ENCODE data around the gene SOX8. TPM values are rescaled to one million over a fixed set of nuclear protein-coding genes. Genes with fewer than 3 reads are reported as not detected.

The SOX8 gene
- total and polyA plus RNA-seq, 10 of the 15 experiments (the other 5 are each of a cell fraction or from before 2014, with no cell fraction given): not detected

GRCh38 chr16:939311-939710 is 42.3 kb upstream of the SOX8 start:
- H3K79me2 ChIP-seq (ENCODE audit: control insufficient read depth, insufficient read depth, low read length): no peaks in the 10 kb centered on the region
- FAIRE-seq (no peak), ATAC-seq (no peak), DNase-seq (ENCODE audit: low read depth, low spot score) (no peak)
- no peak overlapping the region for H3K4me2 ChIP-seq (ENCODE audit: control insufficient read depth, insufficient read depth)
- ChIA-PET POLR2A (no interaction called here), SMC1A (ENCODE audit: uncharacterized antibody, unreplicated experiment) (no interaction called here), RAD21 (ENCODE audit: unreplicated experiment) (no interaction called here), CTCF (no interaction called here)
- in situ Hi-C loops (cut with MboI): no loop called here
- intact Hi-C loops (cut with micrococcal nuclease; ENCODE audit: unreplicated experiment): no loop called here
- H4K20me1 ChIP-seq (ENCODE audit: control insufficient read depth, insufficient read depth): no peaks in the 10 kb centered on the region
- no peak overlapping the region for H3K9ac ChIP-seq (ENCODE audit: control insufficient read depth, insufficient read depth, low read length)
- BruUV-seq (replicated peaks): no TSS peak
- H2AFZ ChIP-seq (ENCODE audit: control insufficient read depth, low read depth, low read length): no peak overlapping the region
- no peak overlapping the region for H3K27ac ChIP-seq (ENCODE audit: control insufficient read depth, insufficient read depth)
- 82% methylated on average over 27 of the region's 27 CpGs for WGBS (ENCODE audit: insufficient coverage, insufficient replicate concordance, low lambda C conversion rate, missing lambda C conversion rate)
- H3K4me3 ChIP-seq: no peak overlapping the region
- no peaks in the 10 kb centered on the region for H3K36me3 ChIP-seq (ENCODE audit: control insufficient read depth in 2 of 2, insufficient read depth in 2 of 2, low read length in 1 of 2)
- H3K4me1 ChIP-seq (ENCODE audit: control insufficient read depth, insufficient read depth, low read length): no peaks in the 10 kb centered on the region
- H3K9me3 ChIP-seq (replicated peaks; ENCODE audit: control insufficient read depth, insufficient read depth, low read length): peaks cover 2% of the 10 kb centered on the region; the same call in 2 of the 3 replicates
- no peaks in the 10 kb centered on the region for H3K27me3 ChIP-seq (replicated peaks in 1 of 2; ENCODE audit: control insufficient read depth in 2 of 2, insufficient read depth in 2 of 2, low read length in 1 of 2)
- no peak for TF ChIP-seq RAD21 (IDR thresholded peaks at IDR 0.05; ENCODE audit: insufficient read depth, low read depth, low read length)
- TF ChIP-seq NFYA (IDR thresholded peaks at IDR 0.05; ENCODE audit: borderline replicate concordance, low read depth, low read length): no peak
- TF ChIP-seq BACH1 (IDR thresholded peaks at IDR 0.05; ENCODE audit: borderline replicate concordance): no peak
- no peak for TF ChIP-seq POLR2AphosphoS2 (IDR thresholded peaks at IDR 0.05; ENCODE audit: low read depth, low read length)
- TF ChIP-seq SUPT20H (IDR thresholded peaks at IDR 0.05; ENCODE audit: borderline replicate concordance, control insufficient read depth, low read depth, low read length): no peak
- TF ChIP-seq ZBTB4 (CRISPR knock-in tag; IDR thresholded peaks at IDR 0.05): no peak
- TF ChIP-seq SUZ12 (IDR thresholded peaks at IDR 0.05; ENCODE audit: unreplicated experiment): no peak
- no peak for TF ChIP-seq SIX5 (IDR thresholded peaks at IDR 0.05; ENCODE audit: low read depth, low read length, severe bottlenecking)
- TF ChIP-seq YBX1 (IDR thresholded peaks at IDR 0.05): no peak
- TF ChIP-seq, protein P1, sequence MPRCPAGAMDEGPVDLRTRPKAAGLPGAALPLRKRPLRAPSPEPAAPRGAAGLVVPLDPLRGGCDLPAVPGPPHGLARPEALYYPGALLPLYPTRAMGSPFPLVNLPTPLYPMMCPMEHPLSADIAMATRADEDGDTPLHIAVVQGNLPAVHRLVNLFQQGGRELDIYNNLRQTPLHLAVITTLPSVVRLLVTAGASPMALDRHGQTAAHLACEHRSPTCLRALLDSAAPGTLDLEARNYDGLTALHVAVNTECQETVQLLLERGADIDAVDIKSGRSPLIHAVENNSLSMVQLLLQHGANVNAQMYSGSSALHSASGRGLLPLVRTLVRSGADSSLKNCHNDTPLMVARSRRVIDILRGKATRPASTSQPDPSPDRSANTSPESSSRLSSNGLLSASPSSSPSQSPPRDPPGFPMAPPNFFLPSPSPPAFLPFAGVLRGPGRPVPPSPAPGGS (IDR thresholded peaks at IDR 0.05; ENCODE audit: borderline replicate concordance, insufficient read depth, low read depth, low read length, poor library complexity, severe bottlenecking): no peak
- TF ChIP-seq JUNB (IDR thresholded peaks at IDR 0.05): no peak
- no peak for TF ChIP-seq TBL1XR1 (IDR thresholded peaks at IDR 0.05; ENCODE audit: low read depth, low read length)
- no peak for TF ChIP-seq HDGF (IDR thresholded peaks at IDR 0.05)
- no peak for TF ChIP-seq PAX5 (IDR thresholded peaks at IDR 0.05; ENCODE audit: borderline replicate concordance, low read depth, low read length)
- TF ChIP-seq, protein P2, sequence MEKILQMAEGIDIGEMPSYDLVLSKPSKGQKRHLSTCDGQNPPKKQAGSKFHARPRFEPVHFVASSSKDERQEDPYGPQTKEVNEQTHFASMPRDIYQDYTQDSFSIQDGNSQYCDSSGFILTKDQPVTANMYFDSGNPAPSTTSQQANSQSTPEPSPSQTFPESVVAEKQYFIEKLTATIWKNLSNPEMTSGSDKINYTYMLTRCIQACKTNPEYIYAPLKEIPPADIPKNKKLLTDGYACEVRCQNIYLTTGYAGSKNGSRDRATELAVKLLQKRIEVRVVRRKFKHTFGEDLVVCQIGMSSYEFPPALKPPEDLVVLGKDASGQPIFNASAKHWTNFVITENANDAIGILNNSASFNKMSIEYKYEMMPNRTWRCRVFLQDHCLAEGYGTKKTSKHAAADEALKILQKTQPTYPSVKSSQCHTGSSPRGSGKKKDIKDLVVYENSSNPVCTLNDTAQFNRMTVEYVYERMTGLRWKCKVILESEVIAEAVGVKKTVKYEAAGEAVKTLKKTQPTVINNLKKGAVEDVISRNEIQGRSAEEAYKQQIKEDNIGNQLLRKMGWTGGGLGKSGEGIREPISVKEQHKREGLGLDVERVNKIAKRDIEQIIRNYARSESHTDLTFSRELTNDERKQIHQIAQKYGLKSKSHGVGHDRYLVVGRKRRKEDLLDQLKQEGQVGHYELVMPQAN (conservative IDR thresholded peaks at IDR 0.05): no peak
- no peak for TF ChIP-seq USF1 (IDR thresholded peaks at IDR 0.05; ENCODE audit: borderline replicate concordance, extremely low read length, insufficient read depth, low read depth, low read length)
- TF ChIP-seq SMAD1 (IDR thresholded peaks at IDR 0.05; ENCODE audit: low read depth, partially characterized antibody): no peak

Data from GM12878 (cell line).